NCI-H226 (cell line): ENCODE data around the gene NR3C2.
A peak's percentile ranks its signal among the peaks of the same experiment; 100 is the strongest.

Source experiments
- DNase-seq: peaks from one replicate; pipeline ENCODE4 v3.0.0-alpha.2; 2015

NR3C2 gene

GRCh38 chr4:148067301-148067916, 374.8 kb downstream of the NR3C2 start:
- DNase-seq = no peak

GRCh38 chr4:148065075-148065474, 377.1 kb downstream of the NR3C2 start:
- DNase-seq = peak; percentile 41

DNA sequence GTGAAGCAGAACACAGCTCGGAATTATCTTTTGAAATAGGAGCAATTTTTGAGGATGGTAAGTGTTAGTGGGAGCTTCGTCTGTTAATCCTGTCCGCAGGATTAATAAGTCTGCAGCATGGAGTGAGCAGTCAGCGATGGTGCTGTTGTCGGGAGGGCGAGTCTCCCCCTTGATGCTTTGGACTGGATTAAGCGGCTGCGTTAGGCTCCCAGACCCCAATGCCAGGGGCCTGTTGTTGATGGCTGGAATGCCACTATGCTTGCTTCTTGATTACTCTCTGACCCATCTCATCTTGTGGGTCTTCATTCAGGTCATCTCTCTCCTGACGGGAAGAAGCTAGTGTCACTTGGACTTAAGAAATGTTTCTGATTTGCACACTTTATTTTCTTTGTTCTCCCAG, 377.8 kb downstream of the NR3C2 start:
- DNase-seq = no peak

DNA sequence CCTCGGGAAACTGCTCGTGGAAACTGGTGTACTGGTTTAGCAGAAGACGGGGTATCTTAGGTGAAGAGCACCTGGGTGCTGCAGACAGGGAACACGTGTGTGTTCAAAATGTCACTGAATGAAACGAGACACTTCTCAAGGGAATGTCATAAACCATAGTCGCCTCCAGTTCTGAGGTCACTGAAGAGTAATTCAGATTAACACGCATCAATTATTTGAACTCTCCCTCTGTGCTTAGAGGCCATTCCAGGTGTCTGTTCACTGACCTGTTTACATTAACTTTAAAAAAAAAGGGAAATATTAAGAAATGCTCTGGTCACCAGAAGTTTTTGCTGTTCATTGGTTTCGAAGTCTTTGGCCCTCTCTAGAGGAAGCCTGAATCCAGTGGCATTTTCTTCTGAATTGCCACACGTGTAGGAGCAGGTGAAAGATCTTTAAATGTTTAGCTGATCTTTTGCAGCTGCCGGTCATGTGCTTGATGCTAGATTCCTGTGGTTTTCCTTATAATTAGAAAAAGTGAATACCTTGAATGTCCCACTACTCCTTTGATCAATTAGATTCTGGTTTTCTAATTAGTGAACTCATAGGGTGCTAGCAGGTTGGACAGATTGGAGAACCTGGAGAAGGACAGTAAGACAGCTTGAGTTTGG, 379.8 kb downstream of the NR3C2 start:
- DNase-seq = no peak

DNA sequence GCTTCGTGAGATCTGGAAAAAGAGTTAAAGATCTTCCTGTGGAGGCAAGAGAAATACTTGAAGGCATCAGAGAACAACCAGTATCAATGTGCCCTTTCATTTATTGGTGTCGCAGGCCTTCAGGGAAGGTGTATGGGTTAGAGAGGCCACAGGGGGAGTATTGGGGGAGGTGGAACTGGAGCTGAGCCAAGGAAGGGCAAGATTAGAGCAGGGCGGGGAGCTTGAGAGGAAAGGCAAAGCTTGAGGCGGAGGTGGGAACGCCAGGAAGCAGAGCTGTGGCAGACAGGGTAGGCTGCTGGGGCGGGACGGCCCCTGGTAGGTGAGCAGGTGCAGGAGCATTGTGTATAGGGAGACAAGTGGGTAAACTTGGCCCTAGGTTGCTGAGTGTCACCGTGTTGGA, 380.4 kb downstream of the NR3C2 start:
- no peak for DNase-seq

DNA sequence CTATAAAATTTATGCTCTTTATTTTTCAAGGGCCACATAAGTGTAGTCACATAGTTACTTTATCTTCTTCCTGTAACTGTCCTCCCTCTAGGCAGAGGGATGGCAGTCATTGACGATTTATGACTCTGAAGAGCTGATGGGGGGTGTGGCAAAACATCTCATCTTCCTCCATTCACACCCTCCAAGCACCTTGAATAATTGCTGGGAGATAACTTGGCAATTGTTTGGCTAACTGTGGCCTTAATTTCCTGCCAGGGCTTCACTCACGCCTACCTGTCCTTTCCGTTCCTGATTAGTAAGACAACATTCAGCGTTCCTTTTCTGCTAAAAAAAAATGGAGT, 381.1 kb downstream of the NR3C2 start:
- no peak for DNase-seq

- DNase-seq = no peak
Observed at GRCh38 chr4:148060264-148061140, 381.7 kb downstream of the NR3C2 start.

- no peak for DNase-seq
Observed at GRCh38 chr4:148059617-148060180, 382.5 kb downstream of the NR3C2 start.

DNA sequence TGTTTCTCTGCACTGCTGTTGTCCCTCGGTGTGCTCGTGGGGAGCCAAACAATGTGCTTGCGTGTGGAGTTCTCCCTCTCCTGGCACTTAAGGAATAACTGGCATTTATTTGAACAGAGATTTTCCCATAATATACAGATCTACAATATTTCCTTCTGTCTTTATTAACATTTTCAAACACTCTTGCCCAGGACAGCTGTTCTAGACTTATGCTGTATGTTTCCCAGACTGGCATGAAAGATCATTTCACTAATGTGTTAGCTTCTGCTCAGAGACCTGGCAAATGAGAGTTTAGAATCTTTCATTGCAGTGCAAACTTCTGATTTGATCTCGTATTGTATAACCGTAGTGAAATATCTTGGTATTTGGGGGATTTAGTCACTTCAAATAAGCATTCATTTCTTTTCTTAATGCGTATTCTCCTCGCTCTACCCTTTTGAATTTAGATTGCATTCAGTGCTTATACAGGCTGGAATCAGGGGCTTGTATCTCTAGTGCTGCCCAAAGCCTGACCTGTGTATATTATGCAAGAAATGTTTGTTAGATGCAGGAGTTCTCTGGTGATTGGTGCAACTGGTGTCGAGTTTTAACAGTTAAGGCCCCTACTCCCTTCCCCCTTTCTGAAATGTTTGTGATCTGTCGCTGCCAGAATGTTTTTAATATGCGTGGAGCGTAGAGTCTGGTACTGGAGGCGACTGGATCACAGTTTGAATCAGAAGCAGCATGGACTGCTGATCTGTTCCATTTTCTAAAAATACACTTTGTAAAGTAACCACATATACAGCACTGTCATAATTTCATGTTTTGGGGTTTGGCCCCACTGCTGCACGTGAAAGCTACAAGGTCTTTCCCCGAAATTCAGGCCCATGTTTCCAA, 384.0 kb downstream of the NR3C2 start:
- no peak for DNase-seq

DNA sequence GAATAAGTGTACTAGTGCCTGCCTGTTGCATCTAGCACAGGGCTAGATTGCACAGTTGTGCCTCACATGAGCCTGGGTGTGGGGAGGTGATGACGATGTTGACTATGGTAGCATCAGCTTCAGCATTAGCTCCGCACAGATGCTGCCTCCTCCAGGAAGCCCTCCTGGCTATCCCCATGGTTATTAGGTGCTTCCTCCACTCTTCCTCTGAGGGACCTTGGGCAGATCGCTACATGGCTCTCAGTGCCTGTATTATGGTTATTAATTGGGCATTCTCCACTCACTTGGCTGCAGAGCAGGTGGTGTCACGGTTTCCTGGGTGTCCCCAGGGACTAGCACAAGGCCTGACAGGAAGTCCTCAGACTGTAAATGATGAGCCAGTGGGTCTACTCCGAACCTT, 384.7 kb downstream of the NR3C2 start:
- no peak for DNase-seq

DNA sequence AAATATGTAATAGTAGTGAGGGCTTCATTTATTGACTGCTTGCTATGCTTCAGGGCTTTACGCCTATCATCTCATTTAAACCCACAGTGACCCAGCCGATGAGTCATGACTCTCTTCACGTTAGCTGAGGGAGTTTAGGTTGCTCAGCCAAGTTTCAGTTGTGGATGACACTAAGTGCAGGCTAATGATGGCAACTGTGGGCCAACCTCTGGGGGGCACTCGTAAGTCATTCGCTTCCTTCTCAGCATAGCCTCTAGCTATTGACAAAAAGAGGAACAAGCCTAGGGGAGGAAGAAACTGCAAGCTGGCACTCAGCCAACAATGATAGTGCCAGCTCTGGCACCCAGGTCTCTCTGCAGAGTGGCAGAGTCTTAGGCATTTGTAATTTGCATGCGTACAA, 385.3 kb downstream of the NR3C2 start:
- DNase-seq = peak; percentile 63

DNA sequence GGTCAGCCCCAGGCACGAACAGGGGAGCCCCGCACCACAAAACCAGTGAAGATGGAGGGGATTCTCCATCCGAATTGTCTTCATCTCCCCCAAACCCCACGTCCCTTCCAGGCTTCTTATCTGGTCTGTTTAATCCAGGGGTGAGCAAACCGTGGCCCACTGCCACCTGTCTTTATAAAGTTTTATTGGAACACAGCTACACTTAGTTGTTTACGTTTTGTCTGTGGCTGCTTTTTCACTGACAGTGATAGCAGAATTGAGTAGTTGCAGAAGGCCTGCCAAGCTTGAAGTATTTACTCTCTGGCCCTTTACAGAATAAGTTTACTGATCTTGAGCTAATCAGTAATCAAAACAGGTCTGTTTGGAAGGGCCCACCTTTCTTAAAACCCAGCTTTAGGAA, 386.4 kb downstream of the NR3C2 start:
- no peak for DNase-seq

DNA sequence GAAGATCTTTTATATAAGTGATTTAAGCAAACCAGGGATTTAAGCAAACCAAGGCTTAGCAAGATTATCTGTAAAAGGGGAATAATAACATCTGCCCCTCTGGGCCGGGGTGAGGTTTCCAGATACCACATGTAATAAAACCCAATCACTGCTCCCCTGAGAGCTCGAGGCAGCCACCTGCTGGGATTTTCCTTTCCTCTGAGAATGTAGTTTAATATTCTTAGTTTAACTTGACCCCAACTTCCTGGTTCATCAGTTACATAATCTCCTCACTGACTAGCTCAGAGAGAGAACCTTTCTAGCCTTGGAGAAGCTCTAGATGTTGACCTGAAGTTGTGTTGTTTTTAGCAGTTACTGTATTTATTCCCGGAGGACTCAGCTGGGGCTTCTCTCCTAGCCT, 387.9 kb downstream of the NR3C2 start:
- no peak for DNase-seq

- no peak for DNase-seq
Observed at GRCh38 chr4:148053298-148054003, 388.8 kb downstream of the NR3C2 start.

DNA sequence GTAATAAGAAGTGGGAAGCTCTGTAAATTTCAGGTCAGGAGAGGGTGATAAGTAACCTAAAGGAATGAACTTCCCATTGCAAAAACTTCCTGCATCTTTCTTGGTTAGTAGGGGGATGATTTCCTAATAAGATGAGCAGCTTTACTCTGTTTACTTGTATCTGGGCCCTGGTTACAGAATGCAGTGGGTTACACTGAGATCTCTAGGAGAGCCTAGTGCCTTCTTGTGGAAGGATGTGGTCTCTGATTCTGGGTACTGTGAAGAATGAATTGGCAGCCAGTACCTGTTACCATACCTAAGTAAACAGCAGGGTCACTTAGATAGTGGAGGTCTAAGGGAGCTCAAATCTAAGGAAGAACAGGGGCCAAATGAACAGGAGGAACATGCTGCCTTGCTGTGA, 389.8 kb downstream of the NR3C2 start:
- DNase-seq = peak; percentile 14

DNA sequence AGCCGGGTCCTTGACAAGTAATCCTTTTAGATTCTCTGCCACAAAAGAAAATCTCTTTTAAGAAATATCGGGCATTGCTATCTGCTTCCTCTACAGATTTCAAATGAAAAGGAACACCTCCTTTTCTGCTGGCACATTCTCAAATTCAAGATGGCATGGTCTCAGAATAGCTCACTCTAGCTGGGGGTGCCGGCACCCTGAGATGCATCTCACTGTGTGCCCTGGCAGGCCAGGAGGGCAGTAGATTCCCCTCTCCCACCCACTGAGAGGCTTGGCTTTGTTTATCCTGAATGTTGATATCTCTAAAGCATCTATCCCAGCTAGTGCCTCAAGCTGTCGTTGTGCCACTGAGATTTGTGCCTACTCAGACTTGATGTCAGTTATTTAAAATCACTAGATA, 390.8 kb downstream of the NR3C2 start:
- DNase-seq = no peak

DNA sequence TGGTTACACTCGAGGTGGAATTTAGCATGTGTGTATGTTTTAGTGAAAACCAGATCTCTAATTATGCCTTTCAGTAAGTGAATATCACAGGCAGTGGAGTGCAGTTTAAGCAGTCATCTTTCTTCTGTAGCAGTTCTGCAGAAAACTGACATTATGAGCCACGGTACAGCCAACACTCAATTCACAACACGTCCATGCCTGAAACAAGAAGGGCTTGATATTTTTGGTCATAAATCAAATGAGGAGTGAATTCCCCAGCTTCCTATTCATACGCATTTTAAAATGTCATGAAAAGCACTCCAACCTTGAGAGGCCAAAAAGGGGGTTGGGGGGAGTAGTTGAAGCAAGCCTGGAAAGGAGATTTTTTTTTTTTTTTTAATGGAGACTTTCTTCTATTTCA, 393.6 kb downstream of the NR3C2 start:
- DNase-seq = no peak

- no peak for DNase-seq
Observed at GRCh38 chr4:148044912-148045352, 397.3 kb downstream of the NR3C2 start.

GRCh38 chr4:148044089-148044911, 397.9 kb downstream of the NR3C2 start:
- DNase-seq = no peak

DNA sequence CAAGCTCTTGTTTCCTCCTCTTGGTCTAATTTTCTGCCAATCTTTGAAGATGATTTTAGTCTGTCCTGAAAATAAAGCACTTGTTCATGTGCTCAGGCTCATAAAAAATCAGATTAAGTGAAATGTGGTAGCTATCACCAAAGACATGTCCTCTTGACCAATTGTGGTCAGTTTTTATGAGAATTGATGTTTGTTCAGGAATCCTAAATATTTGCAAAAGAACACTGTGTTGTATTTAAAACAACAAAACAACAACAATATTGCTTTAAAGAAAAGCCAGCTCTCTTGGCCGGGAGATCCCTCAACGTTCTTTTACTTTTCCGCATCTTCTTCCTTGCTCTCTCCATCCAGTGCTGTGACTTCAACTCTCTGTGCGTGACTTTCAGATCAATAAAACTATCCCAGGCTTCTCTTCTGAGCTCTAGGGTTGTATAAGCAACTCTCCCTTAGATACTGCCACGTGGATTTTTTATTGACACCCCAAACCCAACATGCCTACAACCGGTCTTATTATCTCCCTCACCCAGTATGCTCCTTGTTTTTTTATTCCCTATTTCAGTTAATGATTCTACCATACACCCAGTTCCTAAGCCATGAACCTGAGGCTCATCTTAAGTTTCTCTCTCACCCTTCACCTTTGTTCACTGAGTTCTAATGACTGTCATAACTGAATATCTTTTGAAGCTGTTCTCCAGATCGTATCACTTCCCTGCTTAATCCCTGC, 400.4 kb downstream of the NR3C2 start:
- DNase-seq = no peak
